HTR-8/SVneo (cell line): ENCODE measurements around the gene YOD1.

Experiments
- DNase-seq: peaks from one replicate; pipeline ENCODE4 v3.0.0; 2011; ENCODE audit warnings: low spot score, mixed read lengths; ENCODE audit not compliant: insufficient read length
- FAIRE-seq: peaks from 2 replicates; lab custom pipeline; 2011; peaks lifted over from hg19 to GRCh38; lab: Jason Lieb, UNC

The YOD1 gene

GRCh38 chr1:207073906-207074820 is 23.2 kb upstream of the YOD1 start:
- FAIRE-seq (no peak), DNase-seq (no peak)

- DNase-seq (no peak), FAIRE-seq (no peak)
Measured at GRCh38 chr1:207072233-207072632, 21.2 kb upstream of the YOD1 start.

DNA sequence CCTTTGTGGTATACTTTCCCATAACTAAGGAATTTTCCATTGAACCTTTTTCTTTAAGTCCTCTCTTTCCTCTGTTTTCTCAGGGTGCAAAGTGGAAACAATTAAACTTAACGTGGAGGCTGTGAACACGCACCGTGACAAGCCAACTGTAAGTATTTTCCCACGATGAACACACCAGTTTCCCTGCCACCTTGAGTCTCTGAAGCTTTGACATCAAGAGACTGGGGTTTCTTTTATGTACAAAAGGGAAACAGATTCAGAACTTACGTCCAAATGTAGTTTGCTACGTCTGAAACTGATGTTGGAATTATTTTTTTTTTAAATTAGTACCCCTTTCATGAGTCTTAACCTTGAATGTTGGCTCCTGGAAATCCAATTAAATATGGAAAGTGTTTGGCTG is 20.4 kb upstream of the YOD1 start:
- FAIRE-seq (no peak), DNase-seq (no peak)

DNA sequence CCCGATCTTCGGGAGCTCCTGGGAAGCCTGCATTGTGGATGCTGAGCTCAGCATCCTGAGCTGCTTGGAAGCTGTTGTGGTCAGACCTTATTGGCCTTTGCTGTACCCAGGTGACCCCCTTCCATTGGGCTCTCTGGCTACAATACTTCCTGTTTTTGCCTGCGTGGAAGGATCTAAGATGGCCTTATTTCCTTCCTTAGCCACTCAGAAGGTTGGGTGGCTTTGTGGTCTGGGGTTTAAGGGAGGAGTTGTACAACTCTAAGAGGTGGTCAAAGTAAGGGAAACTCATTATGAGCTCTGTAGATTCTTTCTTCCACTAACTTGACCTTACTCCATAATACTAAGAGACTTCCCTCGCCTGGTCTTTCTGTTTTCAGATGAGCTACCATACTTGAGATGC is 19.8 kb upstream of the YOD1 start:
- FAIRE-seq (no peak), DNase-seq (no peak)

DNA sequence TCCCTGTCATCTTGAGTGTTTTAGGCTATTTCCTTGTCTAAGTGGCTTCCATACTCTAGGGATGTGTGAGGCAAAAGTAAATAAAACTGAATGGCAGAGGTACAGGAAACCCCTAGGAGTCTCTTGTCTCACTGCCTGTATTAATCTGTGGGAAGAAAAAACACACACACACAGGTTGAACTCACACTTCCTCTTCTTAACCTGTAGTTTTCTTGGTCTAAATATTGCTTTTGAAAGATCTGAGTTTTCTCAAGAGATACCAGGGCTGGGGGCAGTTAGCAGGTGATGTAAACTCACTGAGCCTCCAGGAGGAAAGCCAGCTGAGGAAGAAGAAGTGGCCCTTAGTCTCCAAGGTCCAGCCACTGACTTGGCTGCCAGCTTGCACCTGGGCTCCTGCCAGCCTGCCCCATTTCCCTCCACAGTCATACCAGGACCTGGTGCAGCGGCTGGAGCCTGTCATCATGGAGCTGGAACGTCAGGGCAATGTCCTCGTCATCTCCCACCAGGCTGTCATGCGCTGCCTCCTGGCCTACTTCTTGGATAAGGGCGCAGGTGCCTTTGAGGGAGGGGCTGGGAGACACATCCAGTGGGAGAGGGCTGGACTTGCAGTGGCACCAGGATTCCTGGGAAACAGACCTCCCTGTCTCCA is 19.0 kb upstream of the YOD1 start:
- DNase-seq (no peak), FAIRE-seq (no peak)

- DNase-seq = no peak
- no peak for FAIRE-seq
Measured at GRCh38 chr1:207069061-207069460, 18.1 kb upstream of the YOD1 start.

DNA sequence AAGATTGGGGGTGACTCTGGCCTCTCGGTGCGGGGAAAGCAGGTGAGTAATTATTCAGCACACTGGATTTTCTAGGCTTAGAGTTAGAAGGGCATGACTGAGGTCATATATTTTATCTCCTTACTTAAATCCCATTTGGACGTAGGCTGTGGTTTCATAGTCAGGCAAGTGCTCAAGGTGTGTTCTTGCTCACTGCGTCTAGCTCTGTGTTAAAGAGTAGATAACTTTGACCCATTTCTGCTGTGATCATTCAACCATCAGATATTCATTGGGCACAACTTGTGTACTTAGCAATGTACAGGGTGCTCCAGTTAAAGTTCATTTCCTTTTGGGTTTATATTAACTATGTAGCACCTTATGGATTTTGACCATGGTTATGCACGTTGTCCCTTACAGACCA is 16.7 kb upstream of the YOD1 start:
- DNase-seq (no peak), FAIRE-seq (no peak)

DNA sequence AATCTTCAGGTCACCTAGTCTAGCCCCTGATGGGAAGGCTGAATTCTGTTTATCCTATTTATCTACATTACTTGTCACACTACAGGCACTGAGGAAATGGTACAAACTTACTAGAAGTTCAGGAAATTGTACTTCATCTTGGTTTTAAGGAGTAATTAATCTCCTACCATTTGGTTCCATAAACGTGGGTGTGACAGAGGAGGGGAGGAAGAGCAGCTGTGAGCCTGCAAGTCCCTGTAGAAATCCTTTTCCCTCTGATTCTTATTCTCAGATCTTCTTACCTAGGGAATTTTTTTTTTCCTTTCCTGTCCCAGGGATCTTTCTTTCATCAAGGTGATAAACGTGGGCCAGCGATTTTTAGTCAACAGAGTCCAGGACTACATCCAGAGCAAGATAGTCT is 16.2 kb upstream of the YOD1 start:
- DNase-seq = no peak
- FAIRE-seq = no peak

- DNase-seq (no peak), FAIRE-seq (no peak)
Measured at GRCh38 chr1:207064561-207064960, 13.6 kb upstream of the YOD1 start.

- no peak for FAIRE-seq
- no peak for DNase-seq
Measured at GRCh38 chr1:207063014-207063413, 12.0 kb upstream of the YOD1 start.

DNA sequence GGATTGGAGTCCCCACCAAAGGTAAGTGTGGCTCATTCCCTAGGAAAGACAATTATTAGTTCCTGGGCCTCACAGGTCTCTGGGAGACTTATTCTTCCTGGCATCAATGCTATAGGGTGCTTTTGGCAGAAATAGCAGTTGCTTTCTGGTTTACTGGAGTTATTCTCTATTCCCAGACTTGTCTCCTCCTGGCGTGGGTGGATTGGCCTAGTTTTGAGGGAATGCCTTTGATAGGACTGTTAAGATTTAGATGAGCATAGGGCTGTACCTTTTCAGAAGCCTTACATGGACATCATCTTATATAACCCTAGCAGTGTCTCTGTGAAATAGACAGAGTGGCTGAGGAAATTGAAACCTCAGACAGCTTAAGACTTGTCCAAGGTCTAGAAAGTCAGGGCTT is 11.1 kb upstream of the YOD1 start:
- DNase-seq (no peak), FAIRE-seq (no peak)

GRCh38 chr1:207060596-207060995 is 9.6 kb upstream of the YOD1 start:
- DNase-seq = no peak
- FAIRE-seq = no peak

DNA sequence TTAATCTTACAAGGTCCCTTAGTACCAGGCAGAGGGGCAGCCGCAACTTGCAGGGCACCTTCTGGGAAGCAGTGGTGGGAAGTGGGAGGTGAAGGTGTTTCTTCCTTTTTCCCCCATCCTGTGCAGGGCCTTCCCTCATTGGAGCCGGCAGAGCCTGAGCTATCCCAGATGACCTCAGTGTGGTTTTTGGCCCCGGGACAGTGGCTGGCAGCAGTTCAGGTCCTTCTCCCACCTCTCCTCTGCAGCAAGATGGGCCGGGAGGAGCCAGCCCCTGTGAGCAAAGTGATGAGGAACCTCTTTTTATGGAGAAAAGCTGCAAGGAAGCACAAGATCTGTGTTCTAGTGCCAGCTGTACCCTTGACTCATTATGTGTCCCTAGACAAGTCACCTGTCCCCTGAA is 8.9 kb upstream of the YOD1 start:
- no peak for FAIRE-seq
- no peak for DNase-seq

DNA sequence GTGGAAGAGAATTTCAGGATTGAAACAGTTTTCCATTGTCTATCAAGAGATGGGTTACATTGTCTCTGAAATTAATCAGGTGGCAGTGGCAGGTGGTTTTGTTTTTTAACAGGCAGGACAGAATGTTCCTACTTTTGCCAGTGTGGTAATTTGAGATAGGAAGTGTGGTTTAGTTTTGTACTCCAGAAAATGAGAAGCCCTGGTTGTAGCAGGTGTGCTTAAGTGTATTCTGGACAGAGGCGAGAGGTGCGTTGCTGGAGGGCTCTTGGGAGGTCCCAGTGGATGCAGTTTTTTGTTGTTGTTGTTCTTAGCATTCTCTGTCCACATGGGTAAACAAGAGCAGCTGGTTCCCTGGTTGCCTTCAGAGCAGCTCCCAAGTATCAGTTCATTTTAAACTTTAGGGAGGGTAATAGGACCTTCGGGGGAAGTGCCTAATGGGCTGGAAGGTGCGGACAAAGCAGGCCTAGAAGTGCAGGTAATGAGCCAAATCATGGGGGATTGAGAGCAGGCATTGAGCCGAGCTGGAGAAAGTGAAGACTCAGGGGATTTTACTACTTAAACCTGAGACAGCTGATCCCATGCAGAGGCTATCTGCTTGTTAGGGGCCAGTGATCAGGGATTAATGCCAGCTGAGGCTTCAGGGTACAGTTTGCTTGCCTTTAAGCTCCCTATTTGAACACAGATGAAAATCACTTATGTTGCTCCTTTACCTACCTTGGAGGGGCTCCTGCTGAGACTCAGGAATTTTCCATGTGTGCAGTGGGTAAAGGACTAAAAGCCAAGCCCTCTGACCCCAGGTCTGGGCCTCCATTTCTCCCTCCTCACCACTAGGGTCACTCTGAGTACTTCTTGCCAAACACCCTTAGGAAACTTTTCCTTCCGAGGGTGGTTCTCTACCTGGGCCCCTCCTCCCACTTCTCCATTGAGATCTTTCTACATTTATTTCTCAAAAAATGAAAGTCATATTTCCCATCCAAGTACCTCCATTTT is 8.2 kb upstream of the YOD1 start:
- FAIRE-seq (no peak), DNase-seq (no peak)

DNA sequence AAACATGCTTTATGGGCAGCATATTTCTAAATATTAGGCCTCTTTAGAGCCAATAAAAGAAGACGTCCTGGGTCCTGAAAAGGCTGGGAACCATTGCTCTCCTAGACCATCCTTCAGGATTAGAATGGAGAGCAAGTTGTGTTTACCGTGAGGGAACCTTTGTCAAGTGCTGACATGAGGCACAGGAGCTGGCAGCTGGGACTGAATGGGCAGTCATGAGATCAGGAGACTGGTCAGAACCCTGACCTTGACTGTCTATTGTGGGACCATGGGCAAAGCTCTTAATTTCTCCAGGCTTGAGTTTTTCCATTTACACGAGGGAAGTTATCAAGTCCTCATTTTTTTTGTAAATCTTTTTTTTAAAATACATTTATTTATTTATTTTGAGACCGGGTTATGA is 7.2 kb upstream of the YOD1 start:
- DNase-seq (no peak), FAIRE-seq (no peak)

DNA sequence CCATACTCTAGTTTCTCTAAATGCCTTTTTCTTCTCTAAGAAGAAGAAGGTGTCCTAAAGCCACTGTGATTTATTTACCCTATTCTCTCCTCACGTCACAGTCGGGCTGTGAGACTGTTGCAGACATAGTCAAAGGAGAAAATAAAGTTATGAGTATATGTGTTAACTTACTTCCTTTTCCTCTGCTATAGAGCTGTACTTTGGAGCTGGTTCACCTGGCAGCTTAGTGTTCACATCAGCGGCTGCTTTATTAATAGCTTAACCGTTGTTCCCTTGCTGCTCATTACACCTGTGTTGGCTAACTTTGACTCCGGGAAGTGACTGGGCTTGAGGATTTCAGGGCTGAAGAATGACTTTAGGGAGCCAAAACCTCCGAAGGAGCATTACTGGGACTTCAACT is 5.7 kb upstream of the YOD1 start:
- DNase-seq = no peak
- no peak for FAIRE-seq

GRCh38 chr1:207055386-207056001 is 4.5 kb upstream of the YOD1 start:
- DNase-seq (no peak), FAIRE-seq (no peak)

- FAIRE-seq = no peak
- DNase-seq = no peak
Measured at GRCh38 chr1:207054491-207054890, 3.5 kb upstream of the YOD1 start.

GRCh38 chr1:207052911-207053769 is 2.1 kb upstream of the YOD1 start, which contains the start of gene PFKFB2:
PFKFB2 (plus strand) TSS chr1:207053275; CDS start chr1:207054718, 1,443 bp downstream.
- FAIRE-seq = no peak

More at GRCh38 chr1:207052911-207053769, 2.1 kb upstream of the YOD1 start, which contains the start of gene PFKFB2:
- DNase-seq = peak; percentile 94
